ENCODE measurements around the gene DNAJC5. TPM values are rescaled to one million over a fixed set of nuclear protein-coding genes. Genes with fewer than 3 reads are reported as not detected.

DNAJC5 gene
- total and polyA plus RNA-seq, 2 donors (not counting 3 experiments of a cell fraction or from before 2014, with no cell fraction given), result 44.7 to 60.3 TPM

- no peak for TF ChIP-seq MYC (IDR thresholded peaks at IDR 0.05; ENCODE audit: low read depth, low read length)
- Histone ChIP-seq H3K36me3 (ENCODE audit: control insufficient read depth in 2 of 2, extremely low read depth in 1 of 2, insufficient read depth in 2 of 2, low read length in 2 of 2) (peaks cover 8 to 41% of the 10 kb centered on the region in 2 experiments), H3K27ac (ENCODE audit: insufficient read depth, low read depth, low read length) (no peak overlapping the region), H3K4me1 (ENCODE audit: control insufficient read depth, extremely low read depth, insufficient read depth, low read length) (peaks cover 27% of the 10 kb centered on the region), H3K4me3 (replicated peaks in 1 of 3; ENCODE audit: insufficient read depth in 1 of 3, low read depth in 1 of 3, low read length in 3 of 3) (no peak overlapping the region), H3K79me2 (ENCODE audit: control insufficient read depth, insufficient read depth, low read length) (peaks cover 23% of the 10 kb centered on the region), H3K4me2 (ENCODE audit: insufficient read depth, low read length) (no peak overlapping the region), H3K27me3 (ENCODE audit: control insufficient read depth in 2 of 2, insufficient read depth in 2 of 2, low read length in 2 of 2) (no peaks in the 10 kb centered on the region), H3K9ac (replicated peaks; ENCODE audit: extremely low read depth, insufficient read depth, low read length) (no peak overlapping the region), H3K9me1 (replicated peaks; ENCODE audit: control insufficient read depth, extremely low read depth, insufficient read depth, low read length) (no peaks in the 10 kb centered on the region), H2AFZ (ENCODE audit: low read depth, low read length) (no peak overlapping the region), H3K9me3 (replicated peaks; ENCODE audit: control insufficient read depth, insufficient read depth, low read length) (no peaks in the 10 kb centered on the region), H4K20me1 (replicated peaks; ENCODE audit: control insufficient read depth, extremely low read depth, insufficient read depth, low read length) (no peaks in the 10 kb centered on the region)
- ChIA-PET POLR2A (no interaction called here), CTCF (no interaction called here)
- FAIRE-seq (no peak), DNase-seq (ENCODE audit: low read depth, low spot score) (no peak)
- intact Hi-C loops (cut with micrococcal nuclease) (no loop called here), dilution Hi-C loops (cut with MboI; ENCODE audit: extremely low pct_ligation_motif_present, low sequenced_read_pairs) (no loop called here)
- no TSS peak for BruUV-seq (replicated peaks)
Observed at GRCh38 chr20:63945031-63945658, 50.2 kb downstream of the DNAJC5 start.

- peaks cover 26% of the 10 kb centered on the region for H3K4me1 ChIP-seq (ENCODE audit: control insufficient read depth, extremely low read depth, insufficient read depth, low read length)
- H3K27me3 ChIP-seq (ENCODE audit: control insufficient read depth in 2 of 2, insufficient read depth in 2 of 2, low read length in 2 of 2), result no peaks in the 10 kb centered on the region
- H3K9me3 ChIP-seq (replicated peaks; ENCODE audit: control insufficient read depth, insufficient read depth, low read length), result no peaks in the 10 kb centered on the region
- no peak overlapping the region for H3K9ac ChIP-seq (replicated peaks; ENCODE audit: extremely low read depth, insufficient read depth, low read length)
- no peak for DNase-seq (ENCODE audit: low read depth, low spot score)
- BruUV-seq (replicated peaks), result no TSS peak
- no peaks in the 10 kb centered on the region for H3K9me1 ChIP-seq (replicated peaks; ENCODE audit: control insufficient read depth, extremely low read depth, insufficient read depth, low read length)
- peaks cover 3 to 32% of the 10 kb centered on the region in 2 experiments for H3K36me3 ChIP-seq (ENCODE audit: control insufficient read depth in 2 of 2, extremely low read depth in 1 of 2, insufficient read depth in 2 of 2, low read length in 2 of 2)
- H4K20me1 ChIP-seq (replicated peaks; ENCODE audit: control insufficient read depth, extremely low read depth, insufficient read depth, low read length), result no peaks in the 10 kb centered on the region
- no peak overlapping the region for H3K27ac ChIP-seq (ENCODE audit: insufficient read depth, low read depth, low read length)
- no peak overlapping the region for H3K4me2 ChIP-seq (ENCODE audit: insufficient read depth, low read length)
- no peak overlapping the region for H3K4me3 ChIP-seq (replicated peaks in 1 of 3; ENCODE audit: insufficient read depth in 1 of 3, low read depth in 1 of 3, low read length in 3 of 3)
- ChIA-PET POLR2A (no interaction called here), CTCF (no interaction called here)
- dilution Hi-C loops (cut with MboI; ENCODE audit: extremely low pct_ligation_motif_present, low sequenced_read_pairs) (no loop called here), intact Hi-C loops (cut with micrococcal nuclease) (no loop called here)
- no peak for TF ChIP-seq GATA2 (IDR thresholded peaks at IDR 0.05; ENCODE audit: insufficient read depth, insufficient read length, low read depth, low read length)
- no peak for TF ChIP-seq POLR2A (IDR thresholded peaks at IDR 0.05; ENCODE audit: low read depth, low read length)
- no peak for TF ChIP-seq EZH2 (IDR thresholded peaks at IDR 0.05; ENCODE audit: borderline replicate concordance, low read depth, low read length, severe bottlenecking)
- no peak for TF ChIP-seq MYC (IDR thresholded peaks at IDR 0.05; ENCODE audit: low read depth, low read length)
- FAIRE-seq, result no peak
- peaks cover 31% of the 10 kb centered on the region for H3K79me2 ChIP-seq (ENCODE audit: control insufficient read depth, insufficient read depth, low read length)
- H2AFZ ChIP-seq (ENCODE audit: low read depth, low read length), result no peak overlapping the region
Observed at GRCh38 chr20:63945921-63946920, 51.3 kb downstream of the DNAJC5 start.
